ENCODE results near the gene EDEM3.

- TF ChIP-seq CTCF (IDR thresholded peaks at IDR 0.05) (no peak), POLR2A (IDR thresholded peaks at IDR 0.05) (no peak)
These were observed 11.4 kb downstream of the EDEM3 start for GRCh38 chr1:184743062-184743756.
